Breast epithelium (tissue), 3 donors: ENCODE results near the gene TSKS.

ENCODE experiments used
- POLR2AphosphoS5 ChIP-seq, 3 donors: sonication (generic); formaldehyde crosslinking; IDR thresholded peaks; one replicate each; pipeline ENCODE4 v1.6.1; 2017; ENCODE audit warnings: antibody characterized with exemption in 3 of 3
- TF ChIP-seq, protein P1 (sequence below), 3 donors: fragments of 450-650 bp; IDR thresholded peaks; one replicate each; pipeline ENCODE4 v1.5.1; 2016 to 2017; ENCODE audit warnings: antibody characterized with exemption in 3 of 3, mild to moderate bottlenecking in 3 of 3, moderate library complexity in 3 of 3

DNA sequence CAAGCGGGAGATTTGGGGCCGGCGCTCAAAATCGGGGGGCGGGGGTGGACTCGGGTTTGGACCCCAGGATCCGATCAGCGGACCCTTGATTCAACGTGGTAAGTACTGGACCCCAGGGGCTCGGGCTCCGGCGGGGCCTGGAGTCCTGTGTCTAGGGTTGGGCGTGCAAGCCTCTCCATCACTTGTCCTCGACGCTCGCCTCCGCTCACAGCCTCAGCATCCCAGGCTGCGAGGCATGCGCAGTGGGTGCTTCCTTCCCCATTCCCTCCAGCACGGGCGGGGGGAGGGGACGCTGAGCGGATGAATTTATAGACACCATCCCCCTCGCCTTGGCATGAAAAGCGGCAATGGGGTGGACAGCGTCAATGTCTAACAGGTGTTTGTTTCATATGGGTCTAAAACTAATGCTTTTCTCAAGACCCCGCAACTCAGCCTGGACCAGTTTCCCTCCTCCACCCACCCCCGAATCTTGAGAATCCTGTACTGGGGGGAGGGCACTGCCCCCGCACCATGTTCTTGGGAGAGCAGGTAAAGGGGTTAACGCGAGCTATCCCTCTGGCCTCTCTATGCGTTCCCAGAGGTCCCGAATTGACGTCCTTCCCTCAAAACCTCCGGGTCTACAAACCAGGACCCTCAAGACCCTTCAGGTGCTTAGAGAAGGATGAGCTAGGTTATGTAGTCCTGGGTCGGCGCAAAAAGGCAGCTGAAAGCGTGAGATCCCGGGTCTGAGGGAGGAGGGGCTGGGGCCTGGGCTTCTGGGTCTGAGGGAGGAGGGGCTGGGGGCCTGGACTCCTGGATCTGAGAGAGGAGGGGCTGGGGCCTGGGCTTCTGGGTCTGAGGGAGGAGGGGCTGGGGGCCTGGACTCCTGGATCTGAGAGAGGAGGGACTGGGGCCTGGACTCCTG, 71.6 kb downstream of the TSKS start:
- TF ChIP-seq POLR2AphosphoS5 (IDR thresholded peaks at IDR 0.05), result no peak
- TF ChIP-seq, protein P1, sequence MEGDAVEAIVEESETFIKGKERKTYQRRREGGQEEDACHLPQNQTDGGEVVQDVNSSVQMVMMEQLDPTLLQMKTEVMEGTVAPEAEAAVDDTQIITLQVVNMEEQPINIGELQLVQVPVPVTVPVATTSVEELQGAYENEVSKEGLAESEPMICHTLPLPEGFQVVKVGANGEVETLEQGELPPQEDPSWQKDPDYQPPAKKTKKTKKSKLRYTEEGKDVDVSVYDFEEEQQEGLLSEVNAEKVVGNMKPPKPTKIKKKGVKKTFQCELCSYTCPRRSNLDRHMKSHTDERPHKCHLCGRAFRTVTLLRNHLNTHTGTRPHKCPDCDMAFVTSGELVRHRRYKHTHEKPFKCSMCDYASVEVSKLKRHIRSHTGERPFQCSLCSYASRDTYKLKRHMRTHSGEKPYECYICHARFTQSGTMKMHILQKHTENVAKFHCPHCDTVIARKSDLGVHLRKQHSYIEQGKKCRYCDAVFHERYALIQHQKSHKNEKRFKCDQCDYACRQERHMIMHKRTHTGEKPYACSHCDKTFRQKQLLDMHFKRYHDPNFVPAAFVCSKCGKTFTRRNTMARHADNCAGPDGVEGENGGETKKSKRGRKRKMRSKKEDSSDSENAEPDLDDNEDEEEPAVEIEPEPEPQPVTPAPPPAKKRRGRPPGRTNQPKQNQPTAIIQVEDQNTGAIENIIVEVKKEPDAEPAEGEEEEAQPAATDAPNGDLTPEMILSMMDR (IDR thresholded peaks at IDR 0.05), result no peak
